GM19463 (cell line): ENCODE data around the gene PLEKHA4.
"Not testable (repeated sequence)": the region's sequence is repeated elsewhere in the genome, so short reads cannot be mapped to it uniquely, and the experiment has no call there.

ENCODE experiments used
- ATAC-seq: cut with Tn5 transposase; IDR thresholded peaks from one replicate; pipeline ENCODE4 v1.9.1; 2021; ENCODE audit warnings: mild to moderate bottlenecking, moderate library complexity; ENCODE audit not compliant: unreplicated experiment

The PLEKHA4 gene

DNA sequence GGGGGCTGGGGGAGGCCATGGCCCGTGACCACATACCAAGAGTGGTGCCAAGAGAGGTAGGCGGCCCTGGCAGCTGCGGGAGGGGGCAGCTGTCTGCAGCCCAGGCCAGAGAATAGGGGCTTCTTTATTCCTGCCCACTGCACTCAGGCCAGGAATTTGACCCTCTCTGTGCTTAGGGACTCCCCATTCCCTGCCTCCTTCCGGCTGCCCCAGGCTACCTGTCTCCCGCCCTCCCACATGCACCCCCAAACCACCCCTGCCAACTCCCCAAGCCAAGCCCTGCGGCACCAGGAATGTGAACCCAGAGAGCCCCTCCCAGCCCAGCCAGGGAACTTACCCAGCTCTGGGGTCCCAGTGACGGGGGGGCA, 687 bp downstream of the PLEKHA4 start:
- no peak for ATAC-seq

DNA sequence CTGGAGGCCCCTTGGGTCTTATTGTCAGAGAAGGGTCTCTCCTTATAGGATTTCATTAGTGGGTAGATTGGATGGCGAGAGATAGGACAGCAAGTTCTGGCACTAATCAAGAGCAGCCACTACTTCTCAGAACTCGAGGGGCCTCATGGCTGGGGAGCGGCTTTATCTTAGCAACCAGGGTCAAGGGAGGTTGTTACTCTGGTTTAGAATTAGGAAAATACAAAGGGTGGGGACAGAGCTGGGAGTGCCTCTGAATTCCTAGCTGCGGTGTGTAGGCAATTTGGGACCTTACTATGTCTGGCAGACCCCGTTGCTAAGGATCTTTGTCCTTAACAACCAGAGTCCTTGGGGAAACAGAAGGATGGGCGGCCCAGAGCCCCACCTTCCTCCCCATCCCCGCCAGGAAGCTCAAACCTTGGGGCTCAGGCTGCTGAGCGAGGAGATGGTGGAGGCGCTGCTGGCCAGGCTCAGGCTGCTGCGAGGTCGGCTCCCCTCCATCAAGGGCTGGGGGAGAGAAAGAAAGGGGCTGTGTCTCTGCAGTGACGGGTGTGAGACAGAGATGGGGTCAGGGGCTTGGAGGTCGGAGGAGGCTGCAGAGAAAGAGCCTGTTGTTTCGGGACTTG, 1.2 kb downstream of the PLEKHA4 start:
- no peak for ATAC-seq

GRCh38 chr19:48866692-48867091, 1.7 kb downstream of the PLEKHA4 start:
- ATAC-seq = no peak

DNA sequence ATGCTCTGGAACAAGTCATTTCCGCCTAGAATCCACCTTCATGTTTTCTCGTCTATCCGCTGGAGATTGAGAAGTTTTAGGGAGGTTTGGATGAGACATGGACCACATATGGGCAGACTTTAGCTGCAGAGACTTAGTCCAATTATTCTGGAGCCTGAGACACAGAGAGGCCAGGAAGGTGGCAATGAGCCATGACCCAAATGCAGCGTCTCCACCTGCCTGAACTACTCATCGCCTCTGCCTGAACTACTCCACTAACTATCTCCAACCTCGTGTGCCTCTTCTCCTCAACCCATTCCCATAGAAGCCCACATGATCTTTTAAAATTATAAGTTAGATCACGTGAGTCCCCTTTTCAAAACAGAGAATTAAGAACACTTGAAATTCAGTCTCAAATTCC, 5.6 kb downstream of the PLEKHA4 start:
- no peak for ATAC-seq

DNA sequence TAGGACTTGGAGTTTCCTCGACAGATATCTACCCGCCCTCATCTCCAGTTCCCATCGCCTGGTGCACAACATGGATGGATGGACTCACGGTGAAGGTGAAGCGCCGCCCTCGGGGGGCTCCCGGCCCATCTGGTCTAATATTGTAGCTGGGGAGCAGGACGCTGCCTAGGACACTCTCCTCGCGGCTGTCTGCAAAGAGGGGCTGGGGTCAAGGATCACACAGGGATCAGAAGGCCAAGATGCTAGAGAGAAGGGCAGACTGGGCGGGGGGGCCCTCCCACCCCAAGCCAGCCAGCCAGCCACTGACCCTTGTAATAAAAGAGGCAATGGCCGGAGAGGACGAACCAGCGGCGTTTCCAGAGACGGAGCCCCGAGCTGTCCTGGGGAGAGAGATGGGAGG, 7.1 kb downstream of the PLEKHA4 start:
- no peak for ATAC-seq

GRCh38 chr19:48859711-48860572, 8.5 kb downstream of the PLEKHA4 start:
- peak; percentile 65 for ATAC-seq

DNA sequence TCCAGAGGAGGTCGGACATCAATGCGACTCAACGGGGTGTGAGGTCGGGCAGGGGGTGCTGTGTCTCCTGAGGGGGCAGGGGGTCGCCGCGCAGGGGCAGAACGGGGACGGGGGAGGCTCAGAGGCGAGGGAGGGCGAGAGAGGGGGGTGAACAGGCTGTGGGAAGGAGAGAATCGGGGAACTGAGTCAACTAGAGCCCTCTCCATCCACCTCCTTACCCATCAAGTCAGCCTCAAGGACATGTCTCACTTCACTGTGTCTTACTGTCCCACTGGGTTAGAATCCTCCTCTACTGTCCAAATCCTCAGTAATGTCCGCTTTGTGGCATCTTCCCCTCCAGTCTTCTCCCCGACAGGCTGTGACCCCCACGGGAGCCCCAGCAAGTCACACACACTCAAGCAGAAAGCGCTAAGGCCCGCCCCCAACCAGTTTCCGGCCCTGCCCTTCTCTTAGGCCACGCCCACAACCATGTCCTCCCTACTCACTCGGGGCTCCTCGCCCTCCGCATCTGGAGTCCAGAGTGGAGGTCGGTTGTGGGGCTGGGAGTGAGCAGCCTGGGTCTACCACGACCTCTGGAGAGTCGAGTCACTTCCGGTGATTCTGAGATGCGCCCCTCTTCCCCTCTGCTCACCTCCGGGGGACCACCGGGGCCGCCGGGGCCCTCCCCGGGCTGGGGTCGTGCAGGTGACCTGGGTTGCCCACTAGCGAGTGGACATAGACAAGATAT, 9.3 kb downstream of the PLEKHA4 start:
- ATAC-seq = peak; percentile 52

GRCh38 chr19:48856921-48857320, 11.5 kb downstream of the PLEKHA4 start:
- ATAC-seq = no peak

GRCh38 chr19:48854103-48854502, 14.3 kb downstream of the PLEKHA4 start:
- ATAC-seq = no peak

DNA sequence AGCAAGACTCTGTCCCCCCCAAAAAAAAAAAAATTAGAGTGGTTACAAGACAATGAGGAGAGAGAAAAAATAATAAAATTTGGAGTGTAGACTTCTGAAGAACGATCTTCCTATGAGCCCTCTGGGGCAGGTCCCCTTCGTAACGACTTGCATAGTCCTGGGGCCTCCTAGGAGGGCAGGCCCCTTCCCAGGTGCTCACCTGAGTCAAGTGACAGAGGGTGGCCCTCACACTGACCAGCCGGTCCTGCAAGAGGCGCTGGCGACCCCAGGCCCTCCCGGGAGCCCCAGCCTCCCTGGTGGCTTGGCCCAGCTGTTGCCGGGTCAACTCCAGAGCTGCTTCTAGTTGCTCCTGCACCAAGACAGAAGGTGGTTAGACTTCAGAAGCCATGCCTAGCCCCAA, 14.9 kb downstream of the PLEKHA4 start:
- no peak for ATAC-seq

- ATAC-seq = no peak
Measured at GRCh38 chr19:48852292-48852691, 16.1 kb downstream of the PLEKHA4 start.

DNA sequence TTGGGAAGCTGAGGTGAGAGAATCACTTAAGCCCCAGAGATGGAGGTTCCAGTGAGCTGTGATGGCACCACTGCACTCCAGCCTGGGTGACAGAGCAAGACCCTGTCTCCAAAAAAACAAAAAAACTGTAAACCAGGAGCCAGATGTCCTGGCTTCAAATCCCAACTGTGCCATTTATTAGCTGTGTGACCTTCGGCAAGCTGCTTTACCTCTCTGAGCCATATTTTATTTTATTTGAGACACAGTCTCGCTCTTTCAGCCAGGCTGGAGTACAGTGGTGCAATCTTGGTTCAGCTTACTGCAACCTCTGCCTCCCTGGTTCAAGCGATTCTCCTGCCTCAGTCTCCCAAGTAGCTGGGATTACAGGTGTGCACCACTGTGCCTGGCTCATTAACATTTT, 21.8 kb downstream of the PLEKHA4 start:
- not testable (repeated sequence) for ATAC-seq

DNA sequence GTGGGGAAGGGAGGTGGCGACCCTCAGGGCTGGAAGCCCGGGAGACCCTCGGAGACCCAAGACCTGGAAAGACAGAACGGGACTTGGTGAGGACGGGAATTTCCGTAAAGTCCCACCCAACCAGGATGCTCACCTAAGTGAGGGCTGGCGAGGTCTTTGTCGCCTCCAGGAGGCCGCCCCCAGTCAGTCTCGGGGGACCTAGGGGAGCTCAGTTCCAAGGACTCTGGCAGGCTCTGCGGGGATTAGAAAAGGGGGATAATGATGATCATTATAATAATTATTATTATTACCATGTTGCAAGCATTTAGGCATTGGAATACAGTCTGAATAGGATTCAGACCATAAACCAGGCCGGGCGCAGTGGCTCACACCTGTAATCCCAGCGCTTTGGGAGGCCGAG, 23.0 kb downstream of the PLEKHA4 start:
- ATAC-seq = no peak

DNA sequence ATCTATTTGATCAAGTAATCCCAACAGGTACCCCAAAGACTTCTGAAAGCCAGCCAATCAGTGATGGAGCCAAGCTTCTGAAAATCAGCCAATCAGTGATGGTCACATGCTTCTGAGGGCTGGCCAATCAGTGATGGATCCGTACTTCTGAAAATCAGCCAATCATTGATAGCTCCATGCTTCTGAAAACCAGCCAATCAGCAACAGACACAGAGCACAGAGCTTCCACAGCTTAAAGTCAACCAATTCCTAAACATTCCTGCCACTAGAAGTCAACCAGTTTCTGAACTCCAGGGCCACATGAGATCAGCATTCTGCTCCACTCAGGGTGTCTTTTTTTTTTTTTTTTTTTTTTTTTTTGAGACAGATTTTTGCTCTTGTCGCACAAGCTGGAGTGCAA, 23.9 kb downstream of the PLEKHA4 start:
- ATAC-seq = no peak

DNA sequence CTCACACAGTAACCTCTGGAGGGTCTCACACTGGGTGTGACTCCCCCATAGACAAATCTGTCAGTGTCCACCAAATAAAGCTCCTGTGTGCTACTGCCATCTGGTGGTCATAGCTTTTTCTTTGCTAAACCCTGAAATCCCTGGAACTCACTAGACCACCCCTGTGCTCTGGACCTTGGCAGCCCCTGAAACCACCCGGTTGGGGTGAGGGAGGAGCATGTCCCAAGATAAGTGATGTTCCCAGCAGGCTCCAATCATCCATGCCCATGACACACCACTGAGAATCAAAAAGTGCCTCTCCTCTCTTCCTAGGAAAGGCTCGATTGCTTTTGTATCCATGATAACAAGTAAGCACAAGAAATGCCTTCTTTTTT, 25.6 kb downstream of the PLEKHA4 start:
- no peak for ATAC-seq

DNA sequence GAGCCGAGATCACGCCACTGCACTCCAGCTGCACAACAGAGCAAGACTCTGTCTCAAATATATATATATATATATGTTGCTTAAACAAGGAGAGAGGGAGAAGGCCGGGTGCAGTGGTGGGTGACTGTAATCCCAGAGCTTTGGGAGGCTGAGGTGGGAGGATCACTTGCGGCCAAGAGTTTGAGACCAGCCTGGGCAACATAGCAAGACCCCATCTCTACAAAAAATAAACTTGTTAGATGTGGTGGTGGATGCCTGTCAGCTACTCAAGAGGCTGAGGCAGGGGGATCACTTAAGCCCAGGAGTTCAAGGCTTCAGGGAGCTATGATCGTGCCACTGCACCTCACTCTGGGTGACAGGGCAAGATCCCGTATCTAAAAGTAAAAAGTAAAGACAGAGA, 26.8 kb downstream of the PLEKHA4 start:
- no peak for ATAC-seq

- no peak for ATAC-seq
Measured at GRCh38 chr19:48841047-48841446, 27.4 kb downstream of the PLEKHA4 start.

GRCh38 chr19:48837687-48838086, 30.7 kb downstream of the PLEKHA4 start:
- no peak for ATAC-seq

DNA sequence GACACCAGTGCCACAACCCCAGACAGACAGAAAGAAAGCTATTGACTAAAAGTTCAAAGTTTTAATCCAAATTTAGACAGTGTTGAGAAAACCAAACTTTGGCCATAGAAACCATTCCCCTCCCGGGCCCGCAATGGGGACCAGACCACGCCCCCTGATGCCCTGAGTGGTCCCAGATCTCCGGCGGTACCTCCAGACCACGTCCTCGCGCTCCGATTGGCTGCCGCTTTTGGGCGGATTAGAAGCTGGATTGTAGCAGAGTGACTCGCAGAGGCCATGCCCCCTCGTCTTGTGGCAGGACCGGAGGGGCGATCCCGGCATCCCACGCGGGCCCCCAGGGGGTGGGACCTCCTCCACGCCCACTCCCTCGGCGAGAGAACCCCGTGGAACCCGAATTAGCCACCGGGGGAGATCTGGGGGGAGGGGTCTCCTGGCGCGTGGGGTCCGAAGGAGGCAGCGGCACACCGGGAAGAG, 31.3 kb downstream of the PLEKHA4 start:
- no peak for ATAC-seq

DNA sequence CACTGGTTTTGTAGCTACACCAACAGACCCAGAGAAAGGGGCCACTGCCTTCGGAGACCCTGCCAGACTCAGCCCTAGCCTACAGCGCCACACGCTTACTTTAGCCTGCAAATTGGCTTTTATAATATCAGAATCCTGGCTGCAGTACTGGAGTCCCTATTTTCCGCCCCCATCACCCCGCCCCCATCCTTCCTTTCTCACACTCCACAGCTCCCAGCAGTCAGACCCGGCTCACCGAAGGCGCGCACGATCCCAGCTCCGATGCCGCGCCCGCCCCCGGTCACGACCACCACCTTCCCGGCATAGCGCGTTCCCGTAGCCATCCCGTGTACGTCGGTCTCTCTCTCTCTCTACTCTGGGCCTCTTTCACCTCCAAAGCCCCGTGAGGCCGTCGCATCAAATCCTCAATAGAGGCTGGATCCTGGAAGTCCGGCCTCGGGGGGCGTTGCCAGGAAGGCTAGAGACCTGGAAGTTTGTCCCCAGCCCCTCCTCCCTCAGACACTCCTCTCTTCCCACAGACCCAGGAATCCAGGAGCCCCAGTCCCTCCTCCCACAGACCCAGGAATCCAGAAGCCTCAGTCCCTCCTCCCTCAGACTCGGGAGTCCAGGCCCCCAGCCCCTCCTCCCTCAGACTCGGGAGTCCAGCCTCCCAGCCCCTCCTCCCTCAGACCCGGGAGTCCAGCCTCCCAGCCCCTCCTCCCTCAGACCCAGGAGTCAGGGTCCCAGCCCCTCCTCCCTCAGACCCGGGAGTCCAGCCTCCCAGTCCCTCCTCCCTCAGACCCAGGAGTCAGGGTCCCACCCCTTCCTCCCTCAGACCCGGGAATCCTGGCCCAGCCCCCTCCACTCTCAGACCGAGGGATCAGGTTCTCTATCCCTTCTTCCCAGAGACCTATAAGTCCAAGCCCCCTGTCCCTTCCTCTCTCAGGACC, 32.1 kb downstream of the PLEKHA4 start, which contains the start of gene HSD17B14:
TSS of gene HSD17B14 (minus strand) at position 403 of the 929 bp plus-strand sequence. CDS start at position 323, 80 bp downstream.
- peak; percentile 12 for ATAC-seq

GRCh38 chr19:48835734-48836088, 32.7 kb downstream of the PLEKHA4 start:
- ATAC-seq = peak; percentile 75
